Thyroid gland (tissue), 4 donors: ENCODE data around the gene CRYGN.

Experiments
- POLR2A ChIP-seq, 2 donors: fragments of 450-650 bp; IDR thresholded peaks; one replicate each; pipeline ENCODE4 v1.6.1; 2017; ENCODE audit warnings: antibody characterized with exemption in 2 of 2, mild to moderate bottlenecking in 2 of 2, moderate library complexity in 1 of 2
- TF ChIP-seq, protein P1 (sequence below), 6 experiments: fragments of 200-600 bp in 3 of 6; fragments of 450-650 bp in 3 of 6; sonication (generic) in 3 of 6; IDR thresholded peaks; one replicate each; pipeline ENCODE4 v1.5.1; 2016 to 2019; ENCODE audit warnings: antibody characterized with exemption in 6 of 6, mild to moderate bottlenecking in 2 of 6, inconsistent platforms in 1 of 6, moderate library complexity in 1 of 6

GRCh38 chr7:151454305-151454704 lies 14.4 kb upstream of the CRYGN start:
- TF ChIP-seq POLR2A (IDR thresholded peaks at IDR 0.05), result no peak
- TF ChIP-seq, protein P1, sequence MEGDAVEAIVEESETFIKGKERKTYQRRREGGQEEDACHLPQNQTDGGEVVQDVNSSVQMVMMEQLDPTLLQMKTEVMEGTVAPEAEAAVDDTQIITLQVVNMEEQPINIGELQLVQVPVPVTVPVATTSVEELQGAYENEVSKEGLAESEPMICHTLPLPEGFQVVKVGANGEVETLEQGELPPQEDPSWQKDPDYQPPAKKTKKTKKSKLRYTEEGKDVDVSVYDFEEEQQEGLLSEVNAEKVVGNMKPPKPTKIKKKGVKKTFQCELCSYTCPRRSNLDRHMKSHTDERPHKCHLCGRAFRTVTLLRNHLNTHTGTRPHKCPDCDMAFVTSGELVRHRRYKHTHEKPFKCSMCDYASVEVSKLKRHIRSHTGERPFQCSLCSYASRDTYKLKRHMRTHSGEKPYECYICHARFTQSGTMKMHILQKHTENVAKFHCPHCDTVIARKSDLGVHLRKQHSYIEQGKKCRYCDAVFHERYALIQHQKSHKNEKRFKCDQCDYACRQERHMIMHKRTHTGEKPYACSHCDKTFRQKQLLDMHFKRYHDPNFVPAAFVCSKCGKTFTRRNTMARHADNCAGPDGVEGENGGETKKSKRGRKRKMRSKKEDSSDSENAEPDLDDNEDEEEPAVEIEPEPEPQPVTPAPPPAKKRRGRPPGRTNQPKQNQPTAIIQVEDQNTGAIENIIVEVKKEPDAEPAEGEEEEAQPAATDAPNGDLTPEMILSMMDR (IDR thresholded peaks at IDR 0.05), result no peak
